Measurements from ENCODE around the gene LYPD5.

LYPD5 gene

DNA sequence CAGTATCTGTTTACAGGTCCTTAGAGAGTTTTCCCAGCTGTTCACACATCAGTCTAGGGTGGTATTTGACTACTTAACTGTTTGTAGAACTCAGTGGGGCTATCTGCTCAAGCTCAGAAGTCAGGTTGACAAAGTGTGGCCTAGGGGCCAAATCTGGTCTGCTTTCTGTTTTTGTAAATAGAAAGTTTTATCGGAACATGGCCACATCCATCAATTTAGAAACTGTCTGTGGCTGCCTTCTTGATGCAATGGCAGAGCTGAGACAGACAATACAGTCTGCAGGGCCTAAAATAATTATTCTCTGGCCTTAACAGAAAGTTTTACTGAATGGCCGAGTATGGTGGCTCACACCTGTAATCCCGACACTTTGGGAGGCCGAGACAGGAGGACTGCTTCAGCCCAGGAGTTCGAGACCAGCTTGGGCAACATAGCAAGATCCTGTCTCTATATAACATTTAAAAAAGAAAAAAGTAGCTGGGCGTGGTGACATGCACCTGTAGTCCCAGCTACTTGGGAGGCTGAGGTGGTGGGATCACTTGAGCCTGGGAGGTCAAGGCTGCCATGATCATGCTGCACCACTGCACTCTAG is 49.9 kb downstream of the LYPD5 start:
- DNase-seq (ENCODE audit: low read depth), result no peak

DNA sequence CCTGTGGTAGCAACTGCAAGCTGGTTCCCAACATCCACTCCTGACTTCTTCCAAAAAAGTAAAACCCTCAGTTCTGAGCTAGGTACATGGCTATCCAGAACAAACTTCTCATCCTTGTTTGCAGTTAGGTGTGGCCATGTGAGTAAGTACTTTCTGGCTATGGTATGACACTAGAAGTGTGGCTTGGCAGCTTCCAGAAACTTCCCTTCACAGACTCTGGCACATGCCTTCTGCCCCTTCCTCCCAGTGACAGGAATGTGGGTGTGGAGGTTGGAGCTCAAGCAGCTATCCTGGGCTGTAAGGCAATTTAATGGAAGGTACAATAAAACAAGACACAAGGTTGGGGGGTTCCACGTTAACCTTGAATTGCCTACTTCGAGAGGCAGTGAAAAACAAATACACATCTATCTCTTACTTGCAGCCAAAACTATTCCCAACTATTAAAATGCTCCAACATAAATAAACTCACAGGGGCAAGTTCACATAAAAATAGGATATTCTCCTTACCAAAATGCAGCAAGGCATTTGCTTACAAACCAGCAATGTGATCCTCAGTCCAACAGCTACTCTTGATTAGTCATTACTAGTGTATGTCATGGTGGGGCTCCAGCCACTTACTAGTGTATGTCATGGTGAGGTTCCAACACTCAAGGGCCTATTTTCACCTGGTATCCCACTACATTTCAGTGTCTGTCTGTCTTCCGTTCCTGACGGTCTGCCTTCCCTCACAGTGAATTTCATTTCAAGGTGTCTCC is 50.6 kb downstream of the LYPD5 start:
- no peak for DNase-seq (ENCODE audit: low read depth)

DNA sequence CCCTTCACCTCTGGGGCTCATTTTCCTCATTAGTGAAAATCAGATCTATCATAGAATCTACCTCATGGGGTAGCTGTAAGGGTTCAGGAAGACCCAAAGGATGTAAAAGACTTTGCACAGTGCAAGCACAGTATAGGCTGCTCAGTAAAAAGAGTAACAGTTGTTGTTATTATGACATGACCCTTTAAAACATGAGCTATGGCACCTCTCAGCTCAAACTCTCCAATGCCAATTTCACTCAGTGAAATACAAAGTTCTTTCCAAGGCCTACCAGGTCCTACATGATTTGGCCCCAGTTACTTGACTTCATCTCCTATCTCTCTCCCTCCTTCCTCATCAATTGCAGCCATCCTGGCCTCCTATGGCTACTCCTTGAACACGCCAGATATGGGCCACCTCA is 52.3 kb downstream of the LYPD5 start:
- DNase-seq (ENCODE audit: low read depth), result no peak

GRCh38 chr19:43749152-43749551 is 53.1 kb downstream of the LYPD5 start:
- no peak for DNase-seq (ENCODE audit: low read depth)

- DNase-seq (ENCODE audit: low read depth), result no peak
Measured at GRCh38 chr19:43748685-43749084, 53.6 kb downstream of the LYPD5 start.

GRCh38 chr19:43748205-43748594 is 54.0 kb downstream of the LYPD5 start:
- DNase-seq (ENCODE audit: low read depth), result no peak

- DNase-seq (ENCODE audit: low read depth), result no peak
Measured at GRCh38 chr19:43747557-43748204, 54.6 kb downstream of the LYPD5 start.
